NCI-H748 treated with DMSO at 0.1 percent for 48 hours (cell line): ENCODE results near the gene MYO10.
"Not testable (repeated sequence)": the region's sequence is repeated elsewhere in the genome, so short reads cannot be mapped to it uniquely, and the experiment has no call there.

ENCODE experiments used
- DNase-seq: peaks from one replicate; lab custom pipeline; 2025; lab: John Stamatoyannopoulos, UW

MYO10 gene

DNA sequence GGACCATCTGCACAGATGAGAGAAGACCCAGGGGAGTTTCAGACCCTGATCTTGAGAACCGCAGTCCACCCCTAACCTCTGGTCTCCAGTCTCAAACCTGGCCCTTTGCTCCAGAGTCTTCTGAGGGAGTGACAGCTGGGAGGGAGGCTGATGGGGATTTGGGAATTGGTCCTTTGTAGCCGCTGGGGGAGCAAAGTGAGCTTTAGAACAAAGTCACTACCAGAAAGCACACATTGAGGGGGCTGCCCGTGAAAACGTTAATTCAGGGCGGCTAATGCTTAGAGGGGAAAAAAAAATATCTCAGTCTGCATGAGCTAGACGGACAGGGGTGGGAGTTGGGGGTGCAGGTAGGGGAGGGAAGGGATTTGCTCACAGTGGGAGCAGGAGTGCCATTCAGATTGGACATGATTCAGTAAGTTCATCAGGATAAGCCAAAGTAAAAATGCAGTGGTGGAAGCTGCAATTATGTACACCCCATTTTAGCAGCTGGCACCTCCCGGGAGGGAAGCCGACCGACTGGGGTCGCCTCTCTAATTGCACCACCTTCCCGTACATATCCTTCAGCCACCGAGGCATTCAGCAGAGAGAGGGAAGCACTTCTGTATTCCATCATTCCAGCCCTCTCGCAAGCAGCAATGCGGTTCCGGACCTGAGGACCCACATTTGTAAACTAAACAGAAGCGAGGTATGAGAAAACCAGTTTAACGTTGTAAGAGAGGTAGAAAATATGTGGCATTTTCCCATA is 195.8 kb downstream of the MYO10 start:
- peak; percentile 66 for DNase-seq

DNA sequence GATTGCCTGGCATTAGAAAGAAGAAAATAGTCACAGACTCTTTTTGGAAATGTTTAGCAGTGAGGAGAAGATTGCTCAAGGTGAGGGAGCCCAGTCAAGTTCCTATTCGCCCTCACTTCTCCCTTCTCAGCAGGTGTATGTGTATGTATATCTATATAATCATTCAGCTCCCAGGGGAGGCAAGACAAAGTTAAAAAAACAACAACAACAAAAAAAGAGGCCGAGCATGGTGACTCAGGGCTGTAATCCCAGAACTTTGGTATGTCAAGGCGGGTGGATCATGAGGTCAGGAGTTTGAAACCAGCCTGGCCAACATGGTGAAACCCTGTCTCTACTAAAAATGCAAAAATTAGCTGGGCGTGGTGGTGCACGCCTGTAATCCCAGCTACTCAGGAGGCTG is 197.7 kb downstream of the MYO10 start:
- DNase-seq: not testable (repeated sequence)

DNA sequence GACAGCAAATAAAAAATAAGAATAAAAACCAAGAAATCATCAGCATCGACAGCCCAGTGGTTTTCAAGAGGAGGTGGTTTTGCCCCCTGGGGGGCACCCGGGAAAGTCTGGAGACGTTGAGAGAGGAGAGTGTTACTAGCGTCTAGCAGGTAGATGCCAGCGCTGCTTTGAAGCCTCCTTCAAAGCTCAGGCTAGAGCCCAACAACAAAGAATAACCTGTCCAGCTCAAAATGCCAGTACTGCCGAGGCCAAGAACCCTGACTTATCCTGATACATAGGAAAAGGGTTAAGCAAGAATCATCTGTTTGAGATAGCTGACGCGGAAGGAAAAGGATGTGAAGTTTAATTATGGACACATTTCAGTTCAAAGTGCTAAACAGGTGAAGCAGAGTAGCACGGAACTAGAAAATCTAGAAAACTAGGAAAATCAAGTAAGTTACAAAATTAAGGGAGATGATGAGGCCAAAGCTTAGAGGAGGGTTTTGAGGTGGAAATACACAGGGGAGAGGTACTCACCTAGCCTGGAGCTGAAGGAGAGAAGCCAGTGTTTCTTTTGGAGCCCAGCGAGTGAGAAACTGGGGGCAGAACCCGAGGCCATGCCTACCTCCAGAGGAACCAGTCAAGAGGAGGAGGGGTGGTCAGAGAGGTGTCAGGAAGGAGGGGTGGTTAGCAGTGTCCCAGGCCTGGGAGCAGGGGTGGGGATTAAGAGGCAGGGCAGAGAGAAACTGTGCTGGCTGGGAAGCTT is 198.3 kb downstream of the MYO10 start:
- no peak for DNase-seq

DNA sequence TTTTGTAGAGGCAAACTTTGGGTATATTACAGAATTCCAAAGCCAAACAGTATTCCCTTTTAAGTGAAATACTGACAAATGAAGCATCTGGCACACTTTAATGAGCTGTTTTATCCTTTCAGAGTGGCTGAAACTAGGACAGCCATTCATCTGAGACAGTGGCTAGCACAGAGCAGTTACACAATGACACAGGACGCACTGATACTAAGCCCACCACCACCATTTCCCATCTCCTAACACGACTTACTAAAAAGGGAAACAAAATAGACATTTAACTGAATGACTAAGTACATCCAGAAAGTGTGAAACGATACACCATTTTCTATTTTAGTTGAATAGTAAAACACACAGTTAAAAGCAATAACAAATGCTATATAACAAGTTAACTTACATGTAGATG is 198.9 kb downstream of the MYO10 start:
- DNase-seq: peak; percentile 29

DNA sequence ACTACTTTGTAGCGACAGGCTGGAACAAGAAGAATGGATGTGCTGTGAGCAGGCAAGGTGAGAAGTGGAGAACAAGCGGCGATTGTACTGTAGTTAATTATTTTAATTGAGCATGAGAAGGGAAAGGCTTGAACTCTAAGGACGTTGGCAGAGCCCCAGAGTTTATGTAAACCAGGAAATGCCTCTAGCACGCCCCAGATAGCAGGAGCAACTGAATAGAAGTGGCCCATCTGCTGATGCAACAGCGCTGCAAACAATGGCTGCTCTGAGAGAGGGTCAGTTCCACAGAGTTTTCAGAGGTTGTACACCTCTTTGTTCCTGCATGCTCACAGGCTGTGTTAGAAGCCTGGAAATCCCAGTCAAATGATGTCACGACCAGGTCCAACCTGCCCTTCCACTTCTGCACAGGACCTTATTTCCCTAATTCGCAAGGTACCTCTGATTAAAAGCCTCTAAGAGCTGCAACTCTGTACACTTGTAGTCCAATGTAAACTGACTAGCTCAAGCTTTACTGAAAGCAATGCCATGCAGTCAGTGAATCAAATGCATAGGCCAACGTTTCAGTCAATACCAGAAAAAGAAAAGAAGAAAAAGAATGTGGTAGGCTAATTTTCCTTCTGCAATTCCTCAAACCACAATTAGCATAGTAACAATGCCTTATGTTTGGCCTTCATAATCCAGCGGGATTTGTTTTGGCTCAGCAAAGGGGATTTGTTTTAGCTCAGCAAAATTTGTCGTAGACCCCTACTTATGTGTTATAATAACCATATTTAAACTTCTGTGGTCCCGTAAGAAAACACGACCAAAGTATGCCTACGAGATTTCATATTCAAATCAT is 199.7 kb downstream of the MYO10 start:
- DNase-seq: peak; percentile 100

DNA sequence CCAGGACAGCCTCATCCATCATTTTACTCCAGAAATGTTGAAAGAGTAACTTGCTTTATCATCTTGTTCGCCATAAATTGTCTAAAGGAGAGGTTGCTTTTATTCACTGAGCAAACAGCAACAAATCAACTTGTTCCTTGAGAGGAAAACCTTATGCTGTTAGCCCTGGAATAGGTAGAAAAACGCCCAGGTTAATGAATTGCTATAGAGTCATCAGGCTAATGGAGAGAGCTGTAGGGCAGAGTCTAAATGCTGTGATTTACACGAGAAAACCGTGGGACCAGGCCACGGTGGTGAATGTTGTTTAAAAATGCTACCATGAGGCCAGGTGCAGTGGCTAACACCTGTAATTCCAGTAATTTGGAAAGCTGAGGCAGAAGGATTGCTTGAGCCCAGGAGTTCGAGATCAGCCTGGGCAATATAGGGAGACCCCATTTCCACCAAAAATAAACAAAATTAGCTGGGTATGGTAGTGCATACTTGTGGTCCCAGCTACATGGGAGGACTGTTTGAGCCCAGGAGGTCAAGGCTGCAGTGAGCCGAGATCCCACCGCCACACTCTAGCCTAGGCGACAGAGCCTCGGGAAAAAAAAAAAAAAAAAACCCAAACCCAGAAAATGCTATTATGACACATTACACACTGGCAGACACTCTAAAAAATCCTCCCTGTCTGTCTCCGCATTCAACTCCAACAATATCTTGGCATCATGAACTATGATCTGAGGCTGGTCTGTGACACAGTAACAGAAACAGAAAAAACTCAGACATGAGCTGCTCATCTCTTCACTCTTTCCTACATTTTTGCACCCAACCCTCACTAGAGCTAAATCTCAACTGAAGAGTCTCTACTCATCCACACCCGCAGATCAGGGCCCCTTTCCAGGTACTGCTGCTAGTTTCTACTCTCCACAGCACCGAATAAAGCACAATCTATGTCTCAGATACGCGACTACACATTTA is 200.7 kb downstream of the MYO10 start:
- peak; percentile 31 for DNase-seq

DNA sequence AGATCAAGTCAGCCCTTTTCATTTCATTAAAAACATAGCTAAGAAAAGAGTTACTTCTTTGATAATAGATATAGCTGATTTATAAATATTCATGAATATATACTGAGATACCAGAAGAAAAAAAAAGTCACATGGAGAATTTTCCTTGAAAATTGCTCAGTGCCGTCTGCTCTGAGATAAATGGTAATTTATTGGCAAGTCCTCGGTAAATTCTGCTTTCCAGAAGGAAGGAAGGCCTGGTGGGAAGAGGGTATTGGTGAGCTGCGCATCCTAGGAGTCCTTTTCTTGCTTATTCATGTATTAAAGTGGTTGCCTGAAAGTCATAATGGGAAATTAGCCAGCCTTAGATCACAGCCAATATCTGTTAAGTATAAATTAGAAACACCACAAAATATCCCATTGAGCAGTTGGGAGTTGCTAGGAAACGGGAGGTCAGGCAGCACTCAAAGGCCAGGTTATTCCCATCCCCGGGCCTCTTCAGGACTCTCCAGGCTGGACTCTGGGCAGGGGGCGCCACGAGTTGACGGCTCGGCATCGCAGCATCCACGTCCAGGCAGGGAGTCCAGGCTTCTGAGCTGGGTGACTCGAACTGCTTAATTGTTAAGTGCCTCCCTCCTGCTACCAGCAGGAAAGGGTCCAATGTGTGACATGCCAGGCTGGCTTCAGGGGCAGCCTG is 202.6 kb downstream of the MYO10 start:
- peak; percentile 80 for DNase-seq

DNA sequence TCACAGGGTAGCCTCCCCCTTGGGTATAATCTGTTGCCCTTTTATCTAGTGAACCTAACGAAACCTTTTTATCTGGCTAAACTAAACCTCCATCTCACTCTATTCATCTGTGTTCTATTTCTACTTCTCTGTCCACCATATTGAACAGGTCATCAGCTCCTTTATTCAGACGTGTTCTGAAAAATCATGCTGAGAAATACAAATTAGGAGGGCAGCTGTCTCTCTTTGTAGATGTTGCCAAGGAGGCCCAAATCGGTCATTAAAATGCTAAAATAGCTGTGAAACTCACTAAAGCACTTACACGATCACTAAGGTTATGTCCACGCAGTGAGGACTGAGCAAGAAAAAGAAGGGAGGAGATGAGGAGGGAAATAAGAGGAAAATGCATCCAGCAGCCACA is 203.7 kb downstream of the MYO10 start:
- DNase-seq: no peak

DNA sequence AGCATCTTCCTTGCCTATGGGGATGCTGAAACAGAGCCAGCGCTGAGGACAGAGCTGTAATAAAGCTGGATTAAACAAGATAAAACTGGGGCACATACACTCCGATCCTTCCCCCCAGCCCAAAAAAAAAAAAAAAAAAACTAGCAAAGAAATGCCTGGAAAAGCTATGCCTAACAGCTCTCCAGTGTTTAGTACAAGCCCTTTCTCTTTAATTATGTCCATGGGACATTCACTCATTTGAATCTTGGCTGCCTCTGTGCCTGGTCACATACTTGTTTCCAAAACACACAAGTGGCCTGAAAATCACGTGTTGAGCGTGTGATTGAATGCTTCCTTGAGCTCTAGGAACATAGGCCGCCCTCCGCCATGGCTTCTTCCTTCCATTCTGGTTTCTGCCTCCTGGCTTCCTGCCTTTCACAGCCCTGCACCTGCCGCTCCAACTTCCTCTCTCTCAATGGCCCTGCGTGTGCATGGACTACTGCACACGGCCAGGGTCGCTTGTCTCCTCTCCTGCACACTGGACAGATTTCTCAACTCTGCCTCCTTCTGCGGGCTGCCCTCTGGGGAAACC is 208.2 kb downstream of the MYO10 start:
- peak; percentile 98 for DNase-seq

DNA sequence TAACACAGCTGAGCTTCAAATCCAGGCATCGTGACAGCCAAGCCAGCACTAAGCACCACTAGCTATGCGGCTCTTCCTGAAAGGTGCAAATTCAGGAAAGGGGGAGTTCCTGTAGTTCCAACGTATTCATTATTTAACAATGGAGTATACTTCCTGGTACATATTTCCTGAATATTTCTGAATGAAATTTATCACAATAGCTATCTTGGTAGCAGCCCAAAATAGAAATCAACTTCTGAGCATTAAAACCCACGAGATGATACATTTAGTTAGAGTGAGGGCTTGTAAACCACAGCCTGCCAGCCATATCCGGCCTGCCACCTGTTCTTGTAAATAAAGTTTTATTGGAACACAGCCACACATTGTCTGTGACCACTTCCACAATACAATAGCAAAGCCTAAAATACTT is 209.5 kb downstream of the MYO10 start:
- peak; percentile 59 for DNase-seq

DNA sequence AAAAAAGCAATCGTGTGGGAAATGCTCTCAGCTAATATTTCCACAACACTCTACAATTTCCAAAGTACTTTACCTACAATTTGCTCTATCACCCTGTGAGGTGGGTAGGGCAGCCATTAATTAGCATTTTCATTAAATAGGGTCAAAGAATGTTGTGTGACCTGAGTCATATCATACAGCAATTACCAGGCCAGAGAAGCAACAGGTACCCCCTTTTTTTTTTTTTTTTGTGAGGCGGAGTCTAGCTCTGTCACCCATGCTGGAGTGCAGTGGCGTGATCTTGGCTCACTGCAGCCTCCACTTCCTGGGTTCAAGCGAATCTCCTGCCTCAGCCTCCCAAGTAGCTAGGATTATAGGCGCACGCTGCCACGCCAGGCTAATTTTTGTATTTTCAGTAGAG is 210.5 kb downstream of the MYO10 start:
- DNase-seq: no peak

DNA sequence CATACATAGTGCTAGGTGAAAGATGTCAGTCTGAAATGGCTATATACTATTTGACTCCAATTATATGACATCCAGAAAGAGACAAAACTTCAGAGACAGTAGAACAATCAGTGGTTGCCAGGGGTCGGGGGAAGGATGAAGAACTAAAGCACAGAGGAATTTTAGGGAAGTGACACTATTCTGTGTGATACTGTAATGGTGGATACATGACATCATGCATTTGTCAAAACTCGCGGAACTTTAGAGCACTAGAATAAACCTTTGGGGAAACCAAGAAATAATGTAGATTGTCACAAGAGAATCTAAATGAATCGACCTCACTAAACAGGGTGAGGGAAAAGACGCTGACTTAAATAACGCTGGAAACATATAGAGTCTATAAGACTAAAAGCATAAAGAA is 212.3 kb downstream of the MYO10 start:
- no peak for DNase-seq

DNA sequence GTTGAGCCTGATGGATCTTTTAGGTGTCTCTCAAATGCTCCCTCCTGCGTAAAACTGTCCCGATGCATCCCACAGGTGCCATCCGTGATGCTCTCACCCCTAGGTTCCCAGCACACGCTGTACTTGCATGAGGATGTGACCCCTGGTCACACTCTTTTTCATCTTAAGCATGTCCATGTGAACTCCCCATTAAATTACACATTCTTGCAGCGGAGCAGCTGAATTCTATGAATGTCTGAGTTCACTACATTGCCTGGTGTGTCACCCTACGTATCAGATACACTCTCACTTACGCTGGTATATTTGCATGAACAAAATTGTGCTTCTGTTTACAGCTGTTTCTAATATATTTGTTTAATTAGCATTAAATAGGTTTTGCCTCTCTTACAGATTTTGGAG is 214.0 kb downstream of the MYO10 start:
- DNase-seq: no peak

DNA sequence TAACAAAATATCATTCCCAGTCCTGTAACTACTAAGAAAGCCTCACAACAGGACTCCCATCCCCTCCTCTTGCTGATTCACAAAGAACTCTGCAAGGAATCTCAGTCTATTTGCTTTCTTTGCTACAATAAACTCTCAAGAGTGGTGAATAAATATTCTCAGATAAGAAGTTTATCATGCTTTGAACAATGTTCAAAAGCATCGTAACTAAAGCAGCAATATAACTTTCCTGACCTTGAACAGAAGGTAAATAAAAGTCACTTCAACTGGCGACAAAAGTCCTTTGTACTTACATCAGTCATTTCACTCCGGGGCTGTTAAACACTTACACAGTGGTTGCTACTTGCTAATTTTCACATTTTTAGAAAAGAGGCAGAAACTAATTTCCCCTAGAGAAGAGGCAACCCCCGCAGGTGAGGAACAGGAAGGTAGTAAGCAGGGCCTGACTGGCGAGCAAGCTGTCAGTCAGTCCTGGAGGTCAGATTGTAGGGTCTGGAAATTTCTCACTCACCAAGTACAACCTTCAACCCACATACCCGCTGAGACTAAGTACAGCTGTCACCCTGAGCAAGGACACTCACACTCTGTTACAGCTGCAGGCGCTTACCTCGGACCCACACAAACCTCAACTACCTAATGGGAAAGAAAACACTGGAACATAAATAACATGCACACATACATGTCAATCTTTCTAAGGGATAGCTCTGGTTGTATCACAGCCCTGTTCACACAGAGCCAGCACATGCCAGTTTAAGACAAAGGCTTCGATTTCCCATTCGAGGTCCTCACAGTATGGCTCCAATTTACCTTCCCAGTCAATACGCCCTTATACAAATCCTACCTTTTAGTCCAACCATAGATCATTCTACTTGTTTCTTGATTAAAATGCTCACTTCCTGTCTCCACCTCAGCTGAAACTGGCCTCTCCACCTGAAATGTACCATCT is 214.7 kb downstream of the MYO10 start:
- no peak for DNase-seq

DNA sequence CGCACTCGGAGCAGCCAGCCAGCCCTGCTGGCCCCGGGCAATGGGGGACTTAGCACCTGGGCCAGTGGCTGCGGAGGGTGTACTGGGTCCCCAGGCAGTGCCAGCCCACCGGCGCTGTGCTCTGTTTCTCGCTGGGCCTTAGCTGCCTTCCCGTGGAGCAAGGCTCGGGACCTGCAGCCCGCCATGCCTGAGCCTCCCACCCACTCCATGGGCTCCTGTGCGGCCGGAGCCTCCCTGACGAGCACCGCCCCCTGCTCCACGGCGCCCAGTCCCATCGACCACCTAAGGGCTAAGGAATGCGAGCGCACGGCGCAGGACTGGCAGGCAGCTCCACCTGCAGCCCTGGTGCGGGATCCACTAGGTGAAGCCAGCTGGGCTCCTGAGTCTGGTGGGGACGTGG is 218.1 kb downstream of the MYO10 start:
- DNase-seq: not testable (repeated sequence)

DNA sequence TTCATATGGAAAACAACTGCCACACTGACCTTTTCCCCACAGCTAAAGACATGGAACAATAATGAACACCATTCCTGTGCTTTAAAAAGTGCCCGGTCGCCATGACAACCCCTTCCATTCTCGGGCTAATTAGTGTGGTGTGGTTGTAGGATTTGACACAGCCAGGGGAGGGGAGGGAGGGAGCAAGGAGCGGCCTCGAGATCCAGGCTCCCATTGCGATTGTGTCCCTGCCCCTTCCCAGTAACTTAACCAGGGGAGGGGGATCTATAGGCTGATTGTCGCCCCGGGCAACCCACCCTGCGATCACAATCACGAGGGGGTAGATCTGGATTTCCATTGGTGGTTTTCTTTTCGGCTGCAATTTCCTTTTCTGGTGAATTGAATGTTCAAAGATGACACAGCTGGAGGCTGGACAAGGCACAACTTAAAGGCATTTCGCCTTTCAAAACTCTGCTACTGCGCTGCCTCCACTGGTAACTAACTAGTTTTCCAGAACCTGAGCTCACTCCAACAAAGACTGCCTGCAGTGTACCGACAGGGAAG is 222.6 kb downstream of the MYO10 start:
- peak; percentile 99 for DNase-seq

DNA sequence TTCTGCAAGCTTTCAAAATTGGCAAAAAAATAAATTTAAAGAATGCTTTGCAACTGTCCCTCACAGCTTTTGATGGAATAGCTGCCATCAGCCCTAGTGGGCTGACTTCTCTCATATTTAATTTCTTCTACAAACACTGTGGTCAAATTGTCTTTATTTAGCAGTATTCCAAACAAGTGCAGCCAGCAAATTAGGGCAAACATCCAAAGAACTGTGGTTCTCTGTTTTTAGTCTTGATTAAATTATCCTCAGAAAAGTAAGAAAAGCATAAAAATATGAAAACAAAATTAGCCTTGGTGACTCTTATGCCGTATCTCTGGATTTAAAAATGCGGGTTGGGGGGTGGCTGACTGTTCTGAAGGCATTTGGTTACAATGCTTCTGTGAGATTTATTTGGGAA is 223.5 kb downstream of the MYO10 start:
- DNase-seq: peak; percentile 95

DNA sequence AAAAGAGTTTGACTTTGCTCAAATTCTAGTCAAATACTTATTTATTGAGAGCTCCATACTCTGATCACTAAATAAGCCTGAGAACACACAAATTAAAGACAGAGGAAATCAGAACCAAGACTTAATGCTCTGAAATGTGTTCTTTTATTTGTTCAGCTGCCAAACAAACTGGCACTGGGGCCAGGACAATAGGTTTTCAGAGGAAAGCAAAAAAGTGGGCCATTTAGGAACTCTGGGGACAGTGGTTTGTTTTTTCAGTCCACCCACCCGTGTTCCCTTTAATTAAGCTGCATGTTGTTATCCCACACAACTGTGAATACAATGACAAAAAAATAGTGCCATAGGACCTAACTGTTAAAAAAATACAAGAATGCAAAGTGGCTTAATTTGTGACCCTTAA is 223.9 kb downstream of the MYO10 start:
- DNase-seq: peak; percentile 98
